Measurements from ENCODE around the gene PDGFA.

PDGFA gene

DNA sequence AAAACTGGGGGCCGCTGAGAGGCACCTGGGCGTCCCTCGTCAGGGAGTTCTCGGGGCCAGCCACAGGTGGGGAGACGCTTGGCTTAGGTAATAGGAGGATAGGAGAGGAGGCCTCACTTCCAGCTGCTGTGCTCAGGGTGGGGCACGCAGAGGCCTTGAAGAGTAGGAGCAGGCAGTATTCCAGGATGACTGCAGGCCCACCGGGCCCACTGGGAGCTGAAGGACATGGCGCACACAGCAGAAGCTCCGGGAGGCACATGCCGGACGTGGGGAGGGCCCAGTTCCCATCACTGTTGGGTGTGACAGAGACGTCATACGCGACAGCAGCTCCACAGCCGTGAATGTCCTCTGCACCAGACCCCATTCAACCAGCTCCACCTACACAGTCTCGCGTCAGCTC is 22.0 kb upstream of the PDGFA start:
- Histone ChIP-seq H3K4me1 (ENCODE audit: control insufficient read depth, low read length) (no peaks in the 10 kb centered on the region), H3K4me2 (ENCODE audit: low read length) (no peak overlapping the region)
- TF ChIP-seq, protein P1, sequence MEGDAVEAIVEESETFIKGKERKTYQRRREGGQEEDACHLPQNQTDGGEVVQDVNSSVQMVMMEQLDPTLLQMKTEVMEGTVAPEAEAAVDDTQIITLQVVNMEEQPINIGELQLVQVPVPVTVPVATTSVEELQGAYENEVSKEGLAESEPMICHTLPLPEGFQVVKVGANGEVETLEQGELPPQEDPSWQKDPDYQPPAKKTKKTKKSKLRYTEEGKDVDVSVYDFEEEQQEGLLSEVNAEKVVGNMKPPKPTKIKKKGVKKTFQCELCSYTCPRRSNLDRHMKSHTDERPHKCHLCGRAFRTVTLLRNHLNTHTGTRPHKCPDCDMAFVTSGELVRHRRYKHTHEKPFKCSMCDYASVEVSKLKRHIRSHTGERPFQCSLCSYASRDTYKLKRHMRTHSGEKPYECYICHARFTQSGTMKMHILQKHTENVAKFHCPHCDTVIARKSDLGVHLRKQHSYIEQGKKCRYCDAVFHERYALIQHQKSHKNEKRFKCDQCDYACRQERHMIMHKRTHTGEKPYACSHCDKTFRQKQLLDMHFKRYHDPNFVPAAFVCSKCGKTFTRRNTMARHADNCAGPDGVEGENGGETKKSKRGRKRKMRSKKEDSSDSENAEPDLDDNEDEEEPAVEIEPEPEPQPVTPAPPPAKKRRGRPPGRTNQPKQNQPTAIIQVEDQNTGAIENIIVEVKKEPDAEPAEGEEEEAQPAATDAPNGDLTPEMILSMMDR (IDR thresholded peaks at IDR 0.05; ENCODE audit: low read depth, low read length, poor library complexity, severe bottlenecking): no peak
- no peak for TF ChIP-seq EZH2phosphoT487 (IDR thresholded peaks at IDR 0.05; ENCODE audit: borderline replicate concordance, low read length)

DNA sequence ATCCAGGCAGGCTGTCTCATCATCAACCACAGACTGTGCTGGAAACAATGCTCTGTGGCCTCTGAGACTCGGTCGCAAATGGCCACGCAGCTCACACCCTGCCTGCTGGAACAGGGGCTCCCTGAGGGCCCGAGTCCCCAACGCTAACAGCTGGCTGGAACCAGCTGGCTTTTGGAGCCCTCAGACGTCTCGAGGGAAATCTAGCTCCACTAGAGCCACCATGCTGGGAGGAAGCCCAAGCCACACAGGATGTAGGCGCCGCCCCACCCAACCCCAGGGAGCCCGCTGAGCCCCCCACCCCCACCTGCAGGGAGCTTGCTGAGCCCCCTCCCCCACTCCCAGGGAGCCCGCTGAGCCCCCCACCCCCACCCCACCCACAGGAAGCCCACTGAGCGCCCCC is 21.4 kb upstream of the PDGFA start:
- Histone ChIP-seq H3K4me1 (ENCODE audit: control insufficient read depth, low read length) (no peaks in the 10 kb centered on the region), H3K9me2 (replicated peaks; ENCODE audit: control insufficient read depth, low read length) (no peaks in the 10 kb centered on the region), H3K4me3 (ENCODE audit: low read length) (no peak overlapping the region), H3F3A (ENCODE audit: control insufficient read depth, insufficient read depth) (no peaks in the 10 kb centered on the region), H3K9me3 (ENCODE audit: control insufficient read depth, insufficient read depth, low read length) (no peaks in the 10 kb centered on the region), H4K20me1 (ENCODE audit: control insufficient read depth, insufficient read depth, low read depth, low read length) (no peaks in the 10 kb centered on the region), H3K79me2 (ENCODE audit: control insufficient read depth, low read length) (no peaks in the 10 kb centered on the region), H3K36me3 (ENCODE audit: control insufficient read depth, low read length) (no peaks in the 10 kb centered on the region), H3K27ac (ENCODE audit: low read depth, low read length) (no peak overlapping the region), H3K4me2 (ENCODE audit: low read length) (no peak overlapping the region), H3K27me3 (ENCODE audit: control insufficient read depth, low read length) (no peaks in the 10 kb centered on the region)
- no peak for TF ChIP-seq EZH2phosphoT487 (IDR thresholded peaks at IDR 0.05; ENCODE audit: borderline replicate concordance, low read length)
- TF ChIP-seq, protein P1 (IDR thresholded peaks at IDR 0.05; ENCODE audit: low read depth, low read length, poor library complexity, severe bottlenecking): no peak

More for the DNA sequence above, 22.0 kb upstream of the PDGFA start:
- Histone ChIP-seq H3K9me3 (ENCODE audit: control insufficient read depth, insufficient read depth, low read length) (no peaks in the 10 kb centered on the region), H3K79me2 (ENCODE audit: control insufficient read depth, low read length) (no peaks in the 10 kb centered on the region), H3K27me3 (ENCODE audit: control insufficient read depth, low read length) (no peaks in the 10 kb centered on the region), H3K27ac (ENCODE audit: low read depth, low read length) (no peak overlapping the region), H3F3A (ENCODE audit: control insufficient read depth, insufficient read depth) (no peaks in the 10 kb centered on the region), H3K9me2 (replicated peaks; ENCODE audit: control insufficient read depth, low read length) (no peaks in the 10 kb centered on the region), H3K36me3 (ENCODE audit: control insufficient read depth, low read length) (no peaks in the 10 kb centered on the region), H3K4me3 (ENCODE audit: low read length) (no peak overlapping the region), H4K20me1 (ENCODE audit: control insufficient read depth, insufficient read depth, low read depth, low read length) (no peaks in the 10 kb centered on the region)

GRCh38 chr7:540579-540978 is 20.9 kb upstream of the PDGFA start:
- H3K27ac ChIP-seq (ENCODE audit: low read depth, low read length): no peak overlapping the region
- H3K4me3 ChIP-seq (ENCODE audit: low read length): no peak overlapping the region
- no peaks in the 10 kb centered on the region for H3K9me2 ChIP-seq (replicated peaks; ENCODE audit: control insufficient read depth, low read length)
- H3K4me1 ChIP-seq (ENCODE audit: control insufficient read depth, low read length): no peaks in the 10 kb centered on the region
- H3K27me3 ChIP-seq (ENCODE audit: control insufficient read depth, low read length): no peaks in the 10 kb centered on the region
- no peak overlapping the region for H3K4me2 ChIP-seq (ENCODE audit: low read length)
- H3F3A ChIP-seq (ENCODE audit: control insufficient read depth, insufficient read depth): no peaks in the 10 kb centered on the region
- H3K79me2 ChIP-seq (ENCODE audit: control insufficient read depth, low read length): no peaks in the 10 kb centered on the region
- no peaks in the 10 kb centered on the region for H3K9me3 ChIP-seq (ENCODE audit: control insufficient read depth, insufficient read depth, low read length)
- no peaks in the 10 kb centered on the region for H4K20me1 ChIP-seq (ENCODE audit: control insufficient read depth, insufficient read depth, low read depth, low read length)
- H3K36me3 ChIP-seq (ENCODE audit: control insufficient read depth, low read length): no peaks in the 10 kb centered on the region
- no peak for TF ChIP-seq EZH2phosphoT487 (IDR thresholded peaks at IDR 0.05; ENCODE audit: borderline replicate concordance, low read length)
- TF ChIP-seq, protein P1 (IDR thresholded peaks at IDR 0.05; ENCODE audit: low read depth, low read length, poor library complexity, severe bottlenecking): no peak

All from DOHH2 (cell line).